A549 (cell line): ENCODE results near the gene SIVA1.

ENCODE experiments used
- CBX2 ChIP-seq: fragments of 200-600 bp; sonication (generic); IDR thresholded peaks from 2 replicates; pipeline ENCODE4 v1.6.1; 2016; ENCODE audit warnings: low read depth, mild to moderate bottlenecking, borderline replicate concordance
- JUN ChIP-seq, 2 experiments: fragments of >200 bp; sonication (Bioruptor Twin); formaldehyde crosslinking; IDR thresholded peaks; 2 replicates in 1 of 2; 3 replicates in 1 of 2; pipeline ENCODE4 v1.6.1; 2016 to 2017
- NPAS2 ChIP-seq: fragments of 250-450 bp; sonication (Bioruptor Pico); IDR thresholded peaks from 2 replicates; pipeline ENCODE4 v1.8.0; 2022; ENCODE audit warnings: mild to moderate bottlenecking, moderate library complexity, borderline replicate concordance
- POLR2A ChIP-seq: IDR thresholded peaks from 2 replicates; pipeline ENCODE4 v1.6.1; 2012; ENCODE audit warnings: mild to moderate bottlenecking, low read length
- TF ChIP-seq, protein P1 (sequence below): IDR thresholded peaks from 2 replicates; pipeline ENCODE4 v1.6.1; 2012
- TF ChIP-seq, protein P2 (sequence below): fragments of >200 bp; sonication (Bioruptor Twin); formaldehyde crosslinking; IDR thresholded peaks from 3 replicates; pipeline ENCODE4 v1.5.1; 2016

DNA sequence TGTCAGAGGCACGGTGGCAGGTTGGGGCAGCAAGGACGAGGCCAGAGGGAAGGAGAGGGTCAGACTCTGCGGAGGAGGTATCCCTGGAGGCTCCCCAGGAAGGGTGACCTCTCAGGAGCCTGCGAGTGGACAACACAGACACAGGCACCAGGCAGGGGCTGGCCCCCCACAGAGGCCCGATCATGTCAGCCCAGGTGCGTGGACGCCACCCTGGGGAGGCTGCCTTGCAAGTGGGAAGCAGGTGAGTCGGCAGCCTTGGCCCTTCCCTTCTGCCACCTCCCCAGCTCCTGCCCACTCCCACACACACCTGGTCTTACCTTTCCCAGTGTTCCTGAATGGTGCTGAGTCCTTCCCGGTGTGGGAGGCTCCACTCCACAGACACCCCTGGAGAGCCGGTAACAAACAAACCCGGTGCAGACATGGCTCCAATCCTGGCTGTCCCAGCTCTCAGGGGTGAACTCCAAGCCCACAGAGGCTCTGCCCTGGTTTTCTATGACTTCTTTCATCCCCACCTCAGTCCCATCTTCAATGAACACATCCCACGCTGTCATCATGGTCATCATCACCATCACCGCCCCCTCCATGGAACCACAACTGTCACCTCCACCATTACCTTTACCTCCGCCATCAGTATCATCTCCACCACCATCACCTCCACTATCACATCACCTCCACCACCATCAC is 53.1 kb downstream of the SIVA1 start:
- TF ChIP-seq, protein P1, sequence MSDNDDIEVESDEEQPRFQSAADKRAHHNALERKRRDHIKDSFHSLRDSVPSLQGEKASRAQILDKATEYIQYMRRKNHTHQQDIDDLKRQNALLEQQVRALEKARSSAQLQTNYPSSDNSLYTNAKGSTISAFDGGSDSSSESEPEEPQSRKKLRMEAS: no peak
- TF ChIP-seq, protein P2, sequence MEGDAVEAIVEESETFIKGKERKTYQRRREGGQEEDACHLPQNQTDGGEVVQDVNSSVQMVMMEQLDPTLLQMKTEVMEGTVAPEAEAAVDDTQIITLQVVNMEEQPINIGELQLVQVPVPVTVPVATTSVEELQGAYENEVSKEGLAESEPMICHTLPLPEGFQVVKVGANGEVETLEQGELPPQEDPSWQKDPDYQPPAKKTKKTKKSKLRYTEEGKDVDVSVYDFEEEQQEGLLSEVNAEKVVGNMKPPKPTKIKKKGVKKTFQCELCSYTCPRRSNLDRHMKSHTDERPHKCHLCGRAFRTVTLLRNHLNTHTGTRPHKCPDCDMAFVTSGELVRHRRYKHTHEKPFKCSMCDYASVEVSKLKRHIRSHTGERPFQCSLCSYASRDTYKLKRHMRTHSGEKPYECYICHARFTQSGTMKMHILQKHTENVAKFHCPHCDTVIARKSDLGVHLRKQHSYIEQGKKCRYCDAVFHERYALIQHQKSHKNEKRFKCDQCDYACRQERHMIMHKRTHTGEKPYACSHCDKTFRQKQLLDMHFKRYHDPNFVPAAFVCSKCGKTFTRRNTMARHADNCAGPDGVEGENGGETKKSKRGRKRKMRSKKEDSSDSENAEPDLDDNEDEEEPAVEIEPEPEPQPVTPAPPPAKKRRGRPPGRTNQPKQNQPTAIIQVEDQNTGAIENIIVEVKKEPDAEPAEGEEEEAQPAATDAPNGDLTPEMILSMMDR: no peak
- TF ChIP-seq CBX2: no peak
- TF ChIP-seq JUN (IDR thresholded peaks at IDR 0.05): no peak
- no peak for TF ChIP-seq POLR2A
- no peak for TF ChIP-seq NPAS2 (CRISPR knock-in tag)
